Thoracic aorta (tissue), 2 donors: Measurements from ENCODE around the gene UBE2Z. TPM values are rescaled to one million over a fixed set of nuclear protein-coding genes. Genes with fewer than 3 reads are reported as not detected.
"Not testable (repeated sequence)": the region's sequence is repeated elsewhere in the genome, so short reads cannot be mapped to it uniquely, and the experiment has no call there.

ENCODE experiments used
- ATAC-seq: fragments of 150-250 bp; one replicate; pipeline ENCODE4 v1.8.0; 2017; ENCODE audit warnings: low read depth; ENCODE audit not compliant: insufficient number of reproducible peaks, low FRiP score
- DNase-seq: peaks from one replicate; pipeline ENCODE4 v3.0.0-alpha.2; 2020; ENCODE audit warnings: low spot score
- H3K27ac ChIP-seq, 2 donors: fragments of 200-600 bp; sonication (generic); 1 replicate in 1 of 2; 2 replicates in 1 of 2; pipeline ENCODE4 v1.5.1; 2016; ENCODE audit warnings: mild to moderate bottlenecking in 2 of 2, moderate library complexity in 2 of 2
- H3K27me3 ChIP-seq: fragments of 200-600 bp; sonication (generic); replicated peaks from 2 replicates; pipeline ENCODE4 v1.6.0; 2016; ENCODE audit warnings: mild to moderate bottlenecking; ENCODE audit not compliant: insufficient read depth
- H3K36me3 ChIP-seq: fragments of 200-600 bp; sonication (generic); one replicate; pipeline ENCODE4 v1.5.1; 2016
- H3K4me1 ChIP-seq, 2 donors: fragments of 200-600 bp; sonication (generic); 1 replicate in 1 of 2; 2 replicates in 1 of 2; pipeline versions ENCODE4 v1.5.1 to v1.6.0; 2016; ENCODE audit warnings: low read depth in 2 of 2, mild to moderate bottlenecking in 1 of 2; ENCODE audit not compliant: control insufficient read depth in 1 of 2
- H3K4me3 ChIP-seq: fragments of 200-600 bp; sonication (generic); 2 replicates; pipeline ENCODE4 v1.5.1; 2016; ENCODE audit warnings: mild to moderate bottlenecking
- H3K9me3 ChIP-seq: fragments of 200-600 bp; sonication (generic); 2 replicates; pipeline ENCODE4 v1.5.1; 2016
- total RNA-seq, 2 donors: library from RNA; depleted of rRNA; stranded (reverse); fragments of >200 nt; gene quantifications; one replicate each; pipeline versions ENCODE4 v1.1.0 to v1.2.3, GENCODE V29; 2016
- TF ChIP-seq, protein P1 (sequence below): fragments of 200-600 bp; sonication (generic); IDR thresholded peaks from one replicate; pipeline ENCODE4 v1.5.1; 2019; ENCODE audit warnings: antibody characterized with exemption

Gene UBE2Z
- total RNA-seq, 2 donors from 2014 or later, result 63.2 to 90.7 TPM

- TF ChIP-seq, protein P1, sequence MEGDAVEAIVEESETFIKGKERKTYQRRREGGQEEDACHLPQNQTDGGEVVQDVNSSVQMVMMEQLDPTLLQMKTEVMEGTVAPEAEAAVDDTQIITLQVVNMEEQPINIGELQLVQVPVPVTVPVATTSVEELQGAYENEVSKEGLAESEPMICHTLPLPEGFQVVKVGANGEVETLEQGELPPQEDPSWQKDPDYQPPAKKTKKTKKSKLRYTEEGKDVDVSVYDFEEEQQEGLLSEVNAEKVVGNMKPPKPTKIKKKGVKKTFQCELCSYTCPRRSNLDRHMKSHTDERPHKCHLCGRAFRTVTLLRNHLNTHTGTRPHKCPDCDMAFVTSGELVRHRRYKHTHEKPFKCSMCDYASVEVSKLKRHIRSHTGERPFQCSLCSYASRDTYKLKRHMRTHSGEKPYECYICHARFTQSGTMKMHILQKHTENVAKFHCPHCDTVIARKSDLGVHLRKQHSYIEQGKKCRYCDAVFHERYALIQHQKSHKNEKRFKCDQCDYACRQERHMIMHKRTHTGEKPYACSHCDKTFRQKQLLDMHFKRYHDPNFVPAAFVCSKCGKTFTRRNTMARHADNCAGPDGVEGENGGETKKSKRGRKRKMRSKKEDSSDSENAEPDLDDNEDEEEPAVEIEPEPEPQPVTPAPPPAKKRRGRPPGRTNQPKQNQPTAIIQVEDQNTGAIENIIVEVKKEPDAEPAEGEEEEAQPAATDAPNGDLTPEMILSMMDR, result no peak
- no peak for ATAC-seq
Observed at GRCh38 chr17:48871035-48871550, 37.1 kb upstream of the UBE2Z start.

DNA sequence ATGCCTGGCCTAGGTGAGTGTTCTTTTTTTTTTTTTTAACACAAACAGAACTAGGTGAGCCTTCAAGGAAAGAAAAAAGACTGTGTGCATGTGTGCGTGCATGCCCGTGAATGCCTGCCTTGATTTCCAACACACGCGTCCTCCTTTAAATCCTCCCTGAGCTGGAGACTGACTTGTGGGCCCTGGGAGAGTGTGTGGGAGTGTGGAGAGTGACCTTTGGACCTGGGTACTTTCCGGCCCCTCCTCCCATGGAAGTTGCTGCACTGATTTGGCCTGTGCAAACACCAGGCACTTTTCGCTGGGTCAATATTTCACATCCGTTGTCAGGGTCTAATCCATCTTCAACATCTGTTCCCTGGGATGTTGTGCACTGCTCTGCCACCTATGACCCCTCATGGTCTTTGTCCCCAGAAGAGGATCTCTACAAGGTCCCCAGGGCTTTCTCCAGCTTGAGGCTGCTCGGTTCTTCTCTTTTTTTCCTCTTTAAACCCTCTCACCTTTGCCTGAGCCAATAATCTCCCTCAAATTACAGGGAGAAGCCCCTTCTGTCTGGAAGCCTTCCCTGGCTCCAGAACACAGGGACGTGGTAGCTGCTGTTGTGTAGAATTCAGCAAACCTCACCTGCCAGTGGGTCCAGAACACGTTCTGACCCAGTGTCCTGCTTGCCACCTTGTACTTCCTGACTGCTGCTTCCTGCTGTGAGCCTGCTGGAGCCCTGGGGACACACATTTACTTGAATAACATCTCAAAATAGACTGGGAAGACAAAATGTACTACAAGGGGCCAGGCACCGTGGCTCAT is 36.5 kb upstream of the UBE2Z start:
- Histone ChIP-seq H3K36me3 (no peaks in the 10 kb centered on the region), H3K27me3 (no peaks in the 10 kb centered on the region), H3K27ac (no peak overlapping the region), H3K4me3 (no peak overlapping the region), H3K4me1 (peaks cover 0 to 4% of the 10 kb centered on the region in 2 donors), H3K9me3 (no peaks in the 10 kb centered on the region)
- no peak for DNase-seq
- no peak for ATAC-seq
- TF ChIP-seq, protein P1, result no peak

More at GRCh38 chr17:48871035-48871550, 37.1 kb upstream of the UBE2Z start:
- Histone ChIP-seq H3K9me3 (no peaks in the 10 kb centered on the region), H3K4me3 (no peak overlapping the region), H3K4me1 (peaks cover 0 to 4% of the 10 kb centered on the region in 2 donors), H3K36me3 (no peaks in the 10 kb centered on the region), H3K27me3 (no peaks in the 10 kb centered on the region), H3K27ac (no peak overlapping the region)
- DNase-seq, result no peak

- not testable (repeated sequence) for H3K27ac ChIP-seq, ATAC-seq
Observed at GRCh38 chr17:48872409-48872808, 35.8 kb upstream of the UBE2Z start.

GRCh38 chr17:48873209-48873608 is 35.0 kb upstream of the UBE2Z start:
- no peaks in the 10 kb centered on the region for H3K9me3 ChIP-seq
- peaks cover 0 to 4% of the 10 kb centered on the region in 2 donors for H3K4me1 ChIP-seq
- H3K27me3 ChIP-seq, result no peaks in the 10 kb centered on the region
- DNase-seq, result no peak
- H3K36me3 ChIP-seq, result no peaks in the 10 kb centered on the region
- TF ChIP-seq, protein P1, result no peak
- no peak overlapping the region for H3K27ac ChIP-seq
- no peak for ATAC-seq
- no peak overlapping the region for H3K4me3 ChIP-seq

More at GRCh38 chr17:48872409-48872808, 35.8 kb upstream of the UBE2Z start:
- H3K27me3 ChIP-seq, H3K4me1 ChIP-seq, DNase-seq, H3K36me3 ChIP-seq, H3K9me3 ChIP-seq, H3K4me3 ChIP-seq: not testable (repeated sequence)

DNA sequence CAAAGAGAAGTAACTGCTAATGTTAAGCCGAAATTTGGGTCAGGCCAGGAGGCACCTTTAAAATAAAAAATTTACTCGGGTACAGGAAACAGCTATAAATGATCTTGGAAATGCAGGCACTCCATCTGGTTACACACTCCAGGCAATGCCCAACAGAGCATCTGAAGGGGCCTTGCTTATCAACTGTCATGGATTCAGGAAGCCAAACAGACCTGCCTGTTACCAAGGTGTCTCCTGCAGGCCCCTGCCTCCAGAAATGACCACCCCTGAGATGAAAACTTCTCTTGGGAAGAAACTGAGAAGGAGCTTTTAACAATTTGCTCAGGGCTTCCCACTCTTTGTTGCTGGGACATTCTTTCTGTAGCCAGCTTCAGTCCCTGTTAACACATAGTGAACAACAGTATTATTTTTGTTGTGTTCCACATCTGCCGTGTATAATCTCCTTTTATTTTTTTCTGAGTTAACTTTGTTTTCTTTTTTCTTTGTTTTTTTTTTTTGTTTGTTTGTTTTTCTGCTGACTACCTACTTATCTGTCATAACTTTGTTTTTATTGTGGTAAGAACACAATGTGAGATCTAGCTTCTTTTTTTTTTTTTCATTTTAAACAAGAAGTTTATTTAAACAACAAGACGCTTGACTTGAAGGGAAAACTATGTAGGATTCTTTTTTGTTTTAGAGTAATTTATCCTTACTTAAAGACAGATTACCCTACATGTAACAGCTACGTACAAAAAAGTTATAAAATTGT is 34.3 kb upstream of the UBE2Z start:
- Histone ChIP-seq H3K36me3 (no peaks in the 10 kb centered on the region), H3K4me1 (peaks cover 0 to 4% of the 10 kb centered on the region in 2 donors), H3K27ac (no peak overlapping the region), H3K27me3 (no peaks in the 10 kb centered on the region), H3K4me3 (no peak overlapping the region), H3K9me3 (no peaks in the 10 kb centered on the region)
- no peak for DNase-seq
- no peak for ATAC-seq
- TF ChIP-seq, protein P1, result no peak
